ENCODE data around the gene MTHFS.

- TF ChIP-seq POLR2A (IDR thresholded peaks at IDR 0.05; ENCODE audit: low read length) (no peak), GATA1 (IDR thresholded peaks at IDR 0.05; ENCODE audit: low read depth, low read length) (no peak)
Observed at GRCh38 chr15:79916502-79917132, 19.8 kb upstream of the MTHFS start.
